ENCODE data around the gene UBAP2.
"Not testable (repeated sequence)": the region's sequence is repeated elsewhere in the genome, so short reads cannot be mapped to it uniquely, and the experiment has no call there.

Gene UBAP2

GRCh38 chr9:34037626-34038025, 11.1 kb downstream of the UBAP2 start:
- DNase-seq (ENCODE audit: low read depth in 1 of 2, low spot score in 1 of 2), result no peak
- in situ Hi-C loops (cut with HindIII; ENCODE audit: low pct_unique_long_range_greater_than_20kb, low sequenced_read_pairs), result no loop called here
- no peak for TF ChIP-seq JUND (IDR thresholded peaks at IDR 0.05; ENCODE audit: low read depth)

DNA sequence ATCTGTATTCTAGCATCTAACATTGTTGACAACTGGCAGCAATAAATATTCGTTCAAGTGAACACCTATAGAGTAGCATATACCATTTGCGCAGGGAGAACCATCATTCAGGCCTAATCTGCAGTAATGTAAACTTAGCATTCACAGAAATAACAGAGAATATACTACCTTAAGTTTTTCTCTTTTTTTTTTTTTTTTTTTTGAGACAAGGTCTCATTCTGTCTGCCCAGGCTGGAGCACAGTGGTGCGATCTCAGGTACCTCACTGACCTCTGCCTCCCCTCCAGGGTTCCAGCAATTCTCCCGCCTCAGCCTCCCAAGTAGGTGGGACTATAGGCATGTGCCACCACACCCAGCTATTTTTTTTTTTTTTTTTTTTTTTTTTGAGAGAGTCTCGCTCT, 12.1 kb downstream of the UBAP2 start:
- no peak for TF ChIP-seq JUND (IDR thresholded peaks at IDR 0.05; ENCODE audit: low read depth)
- in situ Hi-C loops (cut with HindIII; ENCODE audit: low pct_unique_long_range_greater_than_20kb, low sequenced_read_pairs), result no loop called here
- no peak for DNase-seq (ENCODE audit: low read depth in 1 of 2, low spot score in 1 of 2)

DNA sequence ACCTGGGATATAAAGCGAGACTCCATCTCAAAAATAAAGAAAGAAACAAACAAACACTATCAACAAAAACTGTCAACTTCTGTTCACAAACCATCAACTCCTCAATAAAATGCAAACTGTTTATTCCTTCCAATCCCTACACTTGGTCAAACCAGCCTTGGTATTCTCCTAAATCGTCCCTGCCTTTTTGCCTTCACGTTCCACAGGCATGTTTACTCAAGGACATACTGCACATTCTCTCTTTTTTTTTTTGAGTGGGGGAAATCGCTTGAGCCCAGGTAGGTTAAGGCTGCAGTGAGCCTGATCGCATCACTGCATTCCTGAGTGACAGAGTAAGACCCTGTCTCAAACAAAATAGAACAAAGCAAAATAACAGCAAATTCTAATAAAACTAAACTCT, 13.0 kb downstream of the UBAP2 start:
- DNase-seq (ENCODE audit: low read depth in 1 of 2, low spot score in 1 of 2), result peak in 1 of 2 experiments; percentile 26
- no peak for TF ChIP-seq JUND (IDR thresholded peaks at IDR 0.05; ENCODE audit: low read depth)
- in situ Hi-C loops (cut with HindIII; ENCODE audit: low pct_unique_long_range_greater_than_20kb, low sequenced_read_pairs), result no loop called here

DNA sequence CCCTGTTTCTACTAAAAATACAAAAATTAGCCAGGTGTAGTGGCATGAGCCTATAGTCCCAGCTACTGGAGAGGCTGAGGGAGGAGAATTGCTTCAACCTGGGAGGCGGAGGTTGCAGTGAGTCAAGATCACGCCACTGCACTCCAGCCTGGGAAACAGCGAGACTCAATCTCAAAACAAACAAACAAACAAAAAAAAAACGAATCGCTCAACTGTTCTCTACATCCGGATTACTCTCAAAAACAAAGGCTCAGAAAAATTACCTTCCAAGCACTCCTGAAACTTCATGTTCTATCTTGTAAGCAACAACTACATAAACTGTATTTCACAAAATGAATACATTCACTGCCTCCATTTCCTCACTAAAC, 14.0 kb downstream of the UBAP2 start:
- no peak for TF ChIP-seq JUND (IDR thresholded peaks at IDR 0.05; ENCODE audit: low read depth)
- no peak for DNase-seq (ENCODE audit: low read depth in 1 of 2, low spot score in 1 of 2)
- in situ Hi-C loops (cut with HindIII; ENCODE audit: low pct_unique_long_range_greater_than_20kb, low sequenced_read_pairs), result no loop called here

DNA sequence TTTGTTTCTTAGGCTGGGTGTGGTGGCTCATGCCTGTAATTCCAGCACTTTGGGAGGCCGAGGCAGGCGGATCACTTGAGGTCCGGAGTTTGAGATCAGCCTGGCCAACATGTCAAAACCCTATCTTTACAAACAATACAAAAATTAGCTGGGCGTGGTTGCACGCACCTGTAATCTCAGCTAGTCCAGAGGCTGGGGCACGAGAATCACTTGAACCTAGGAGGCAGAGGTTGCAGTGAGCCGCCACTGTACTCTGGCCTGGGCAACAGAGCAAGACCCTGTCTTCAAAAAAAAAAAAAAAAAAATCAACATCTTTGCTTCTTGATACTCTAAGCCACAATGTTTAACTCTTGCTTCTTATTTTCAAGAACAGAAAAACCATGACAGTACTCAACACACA, 16.1 kb downstream of the UBAP2 start:
- TF ChIP-seq JUND (IDR thresholded peaks at IDR 0.05; ENCODE audit: low read depth), result no peak
- in situ Hi-C loops (cut with HindIII; ENCODE audit: low pct_unique_long_range_greater_than_20kb, low sequenced_read_pairs), result no loop called here
- no peak for DNase-seq (ENCODE audit: low read depth in 1 of 2, low spot score in 1 of 2)

DNA sequence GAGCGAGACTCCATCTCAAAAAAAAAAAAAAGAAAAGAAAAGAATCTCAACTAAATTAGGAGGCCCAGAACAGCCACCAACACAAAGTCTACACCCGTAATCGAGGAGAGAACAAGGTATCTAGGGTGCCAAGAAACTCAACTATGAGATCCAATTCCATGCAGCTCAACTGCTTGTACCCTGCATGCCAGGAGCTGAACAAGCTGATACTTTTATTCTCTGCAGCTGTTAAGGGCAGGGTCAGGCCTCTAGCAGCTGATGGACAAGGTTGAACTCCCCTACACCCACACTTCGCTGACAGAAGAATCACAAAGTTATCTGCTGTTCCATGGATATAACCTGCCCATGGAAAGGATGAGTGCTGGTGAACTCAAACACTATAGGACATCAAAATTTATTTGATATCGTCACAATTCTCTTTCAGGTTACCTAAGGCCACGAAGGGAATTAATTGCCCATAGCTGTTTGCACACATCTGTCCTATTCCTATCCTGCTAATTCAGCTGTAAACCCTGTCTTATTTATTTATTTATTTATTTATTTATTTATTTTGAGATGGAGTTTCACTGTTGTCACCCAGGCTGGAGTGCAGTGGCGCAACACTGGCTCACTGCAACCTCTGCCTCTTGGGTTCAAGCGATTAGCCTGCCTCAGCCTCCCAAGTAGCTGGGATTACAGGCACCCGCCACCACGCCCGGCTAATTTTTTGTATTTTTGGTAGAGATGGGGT, 20.7 kb downstream of the UBAP2 start:
- TF ChIP-seq JUND (IDR thresholded peaks at IDR 0.05; ENCODE audit: low read depth), result no peak
- in situ Hi-C loops (cut with HindIII; ENCODE audit: low pct_unique_long_range_greater_than_20kb, low sequenced_read_pairs), result no loop called here
- DNase-seq (ENCODE audit: low read depth in 1 of 2, low spot score in 1 of 2), result no peak

DNA sequence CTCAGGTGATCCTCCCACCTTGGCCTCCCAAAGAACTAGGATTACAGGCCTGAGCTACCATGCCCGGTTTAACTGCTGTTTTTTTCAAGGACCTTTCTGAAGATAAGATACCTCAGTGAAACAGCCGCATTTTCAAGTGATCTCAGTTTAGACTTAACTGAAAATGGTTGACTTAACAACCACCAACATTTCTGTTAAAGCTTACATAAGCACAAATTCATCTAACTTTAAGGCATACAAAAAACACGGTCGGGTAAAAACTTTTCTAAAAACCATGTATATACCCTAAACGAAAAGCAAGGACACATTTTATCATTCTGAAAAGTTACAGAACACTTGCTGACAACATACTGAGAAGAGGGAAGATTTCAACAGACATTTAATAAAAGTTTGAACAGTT, 22.9 kb downstream of the UBAP2 start:
- TF ChIP-seq JUND (IDR thresholded peaks at IDR 0.05; ENCODE audit: low read depth), result no peak
- DNase-seq (ENCODE audit: low read depth in 1 of 2, low spot score in 1 of 2), result no peak
- in situ Hi-C loops (cut with HindIII; ENCODE audit: low pct_unique_long_range_greater_than_20kb, low sequenced_read_pairs), result no loop called here

DNA sequence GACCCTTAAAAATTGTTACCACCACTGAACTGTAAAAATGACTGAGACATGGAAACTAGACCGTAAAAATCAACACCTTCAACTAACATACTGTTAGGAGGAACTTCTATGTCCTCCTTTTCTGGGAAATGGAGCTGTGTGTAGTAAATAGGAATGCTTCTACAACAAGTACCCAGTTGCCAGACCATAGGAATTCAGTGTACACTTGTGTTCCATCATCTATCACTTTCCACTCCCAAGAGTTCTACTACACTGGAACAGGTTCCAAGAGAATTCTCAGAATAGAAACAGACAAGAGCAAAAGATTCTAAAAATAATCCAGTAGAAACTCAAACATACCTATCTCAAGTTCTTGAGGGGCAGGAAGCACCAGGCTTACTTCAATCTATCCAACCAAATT, 23.6 kb downstream of the UBAP2 start:
- TF ChIP-seq JUND (IDR thresholded peaks at IDR 0.05; ENCODE audit: low read depth), result no peak
- no peak for DNase-seq (ENCODE audit: low read depth in 1 of 2, low spot score in 1 of 2)
- in situ Hi-C loops (cut with HindIII; ENCODE audit: low pct_unique_long_range_greater_than_20kb, low sequenced_read_pairs), result no loop called here

- DNase-seq (ENCODE audit: low read depth in 1 of 2, low spot score in 1 of 2); in situ Hi-C loops (cut with HindIII; ENCODE audit: low pct_unique_long_range_greater_than_20kb, low sequenced_read_pairs): not testable (repeated sequence)
These were observed 24.2 kb downstream of the UBAP2 start for GRCh38 chr9:34024476-34024875.

GRCh38 chr9:34016149-34016548, 32.5 kb downstream of the UBAP2 start:
- in situ Hi-C loops (cut with HindIII; ENCODE audit: low pct_unique_long_range_greater_than_20kb, low sequenced_read_pairs), result no loop called here
- TF ChIP-seq JUND (IDR thresholded peaks at IDR 0.05; ENCODE audit: low read depth), result no peak
- no peak for DNase-seq (ENCODE audit: low read depth in 1 of 2, low spot score in 1 of 2)

GRCh38 chr9:34010979-34011378, 37.7 kb downstream of the UBAP2 start:
- DNase-seq (ENCODE audit: low read depth in 1 of 2, low spot score in 1 of 2), result peak in 1 of 2 experiments; percentile 4
- in situ Hi-C loops (cut with HindIII; ENCODE audit: low pct_unique_long_range_greater_than_20kb, low sequenced_read_pairs), result no loop called here
- no peak for TF ChIP-seq JUND (IDR thresholded peaks at IDR 0.05; ENCODE audit: low read depth)

DNA sequence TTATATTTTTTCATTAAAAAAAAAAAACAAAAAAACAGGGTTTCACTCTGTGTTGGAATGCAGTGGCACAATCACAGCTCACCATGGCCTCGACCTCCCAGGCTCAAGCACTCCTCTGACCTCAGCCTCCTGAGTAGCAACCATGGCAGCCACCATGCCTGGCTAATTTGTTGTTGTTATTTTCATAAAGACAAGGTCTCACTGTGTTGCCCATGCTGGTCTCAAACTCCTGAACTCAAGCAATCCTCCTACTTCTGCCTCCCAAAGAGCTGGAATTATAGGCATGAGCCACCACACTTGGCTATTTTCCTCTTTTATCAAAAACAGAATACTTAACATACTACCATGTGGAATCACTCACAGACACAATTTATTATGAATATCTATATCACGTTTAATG, 46.7 kb downstream of the UBAP2 start:
- DNase-seq (ENCODE audit: low read depth in 1 of 2, low spot score in 1 of 2), result no peak
- no peak for TF ChIP-seq JUND (IDR thresholded peaks at IDR 0.05; ENCODE audit: low read depth)
- in situ Hi-C loops (cut with HindIII; ENCODE audit: low pct_unique_long_range_greater_than_20kb, low sequenced_read_pairs), result no loop called here

DNA sequence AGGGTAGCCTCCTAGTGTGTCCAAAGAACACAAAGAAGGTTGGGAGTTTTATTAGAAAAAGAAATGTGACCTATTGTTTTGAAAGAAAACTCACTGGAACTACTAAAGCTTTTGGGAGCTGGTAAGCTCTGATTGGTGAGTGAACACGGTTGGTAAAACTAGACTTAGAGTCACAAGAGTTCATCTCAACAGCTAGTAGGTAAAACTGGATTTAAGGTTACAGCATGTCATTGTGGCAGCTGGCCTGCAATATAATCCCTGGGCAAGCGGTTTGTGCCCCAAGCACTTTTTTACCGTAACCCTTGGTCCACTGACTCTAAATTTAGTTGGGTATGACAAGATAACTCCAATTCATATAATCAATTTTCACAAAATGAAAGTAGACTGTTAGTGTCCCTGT, 47.4 kb downstream of the UBAP2 start:
- in situ Hi-C loops (cut with HindIII; ENCODE audit: low pct_unique_long_range_greater_than_20kb, low sequenced_read_pairs), result no loop called here
- DNase-seq (ENCODE audit: low read depth in 1 of 2, low spot score in 1 of 2), result no peak
- no peak for TF ChIP-seq JUND (IDR thresholded peaks at IDR 0.05; ENCODE audit: low read depth)

- TF ChIP-seq JUND (IDR thresholded peaks at IDR 0.05; ENCODE audit: low read depth), result no peak
- in situ Hi-C loops (cut with HindIII; ENCODE audit: low pct_unique_long_range_greater_than_20kb, low sequenced_read_pairs), result no loop called here
- no peak for DNase-seq (ENCODE audit: low read depth in 1 of 2, low spot score in 1 of 2)
These were observed 53.2 kb downstream of the UBAP2 start for GRCh38 chr9:33995449-33995848.
